SK-N-MC (cell line): Measurements from ENCODE around the gene TMSB10.

Experiments used
- DNase-seq: peaks from one replicate; pipeline ENCODE4 v3.0.0-alpha.2; 2011; ENCODE audit warnings: low read depth, low spot score
- H3K27ac ChIP-seq: fragments of 200-600 bp; sonication (generic); 2 replicates; pipeline ENCODE4 v1.5.1; 2016; ENCODE audit warnings: mixed run types
- H3K36me3 ChIP-seq: fragments of 200-600 bp; sonication (generic); 2 replicates; pipeline ENCODE4 v1.6.1; 2017; ENCODE audit warnings: antibody characterized with exemption, low read length, mixed read lengths; ENCODE audit not compliant: insufficient read depth
- H3K4me3 ChIP-seq: fragments of 200-600 bp; sonication (generic); 2 replicates; pipeline ENCODE4 v1.5.1; 2016
- H3K9ac ChIP-seq: fragments of 200-600 bp; sonication (generic); 2 replicates; pipeline ENCODE4 v1.8.0; 2017; ENCODE audit warnings: mixed run types, mixed read lengths; ENCODE audit not compliant: insufficient read length
- H3K9me3 ChIP-seq: fragments of 200-600 bp; sonication (generic); 2 replicates; pipeline ENCODE4 v1.6.1; 2017; ENCODE audit warnings: low read depth, mild to moderate bottlenecking, antibody characterized with exemption, low read length, moderate library complexity, mixed read lengths
- EZH2 ChIP-seq: fragments of 200-600 bp; sonication (generic); IDR thresholded peaks from one replicate; pipeline ENCODE4 v1.6.1; 2017; ENCODE audit warnings: antibody characterized with exemption
- FOXP2 ChIP-seq: optimal IDR thresholded peaks from 2 replicates; pipeline ENCODE3; 2011; ENCODE audit warnings: mild to moderate bottlenecking, moderate library complexity; ENCODE audit not compliant: insufficient read depth; ENCODE audit errors: extremely low read length, control extremely low read depth
- POLR2AphosphoS5 ChIP-seq: IDR thresholded peaks from 2 replicates; pipeline ENCODE4 v1.6.1; 2012; ENCODE audit warnings: mild to moderate bottlenecking, low read depth, low read length, borderline replicate concordance

TMSB10 gene

DNA sequence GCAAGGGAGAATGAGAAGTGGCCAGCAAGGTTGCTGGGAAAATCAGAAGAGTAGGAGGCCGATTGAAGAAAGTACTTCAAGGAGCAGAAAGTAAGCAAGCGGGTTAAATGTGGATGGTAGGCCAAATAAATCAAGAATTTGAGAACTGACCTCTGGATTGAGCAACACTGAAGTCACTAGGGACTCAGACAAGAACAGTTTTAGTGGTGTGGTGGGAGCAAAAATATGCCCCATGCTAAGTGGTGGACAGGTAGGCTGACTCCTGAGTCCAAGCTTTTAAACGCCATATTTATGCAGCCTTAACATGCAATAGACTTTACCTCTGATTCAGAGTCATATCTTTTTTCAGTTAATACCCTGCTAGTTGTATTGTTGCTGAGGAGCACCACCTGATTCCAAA, 29.1 kb upstream of the TMSB10 start:
- Histone ChIP-seq H3K9me3 (no peaks in the 10 kb centered on the region), H3K9ac (no peak overlapping the region), H3K36me3 (no peaks in the 10 kb centered on the region), H3K4me3 (no peak overlapping the region), H3K27ac (no peak overlapping the region)
- no peak for DNase-seq
- TF ChIP-seq POLR2AphosphoS5 (no peak), EZH2 (no peak), FOXP2 (no peak)

DNA sequence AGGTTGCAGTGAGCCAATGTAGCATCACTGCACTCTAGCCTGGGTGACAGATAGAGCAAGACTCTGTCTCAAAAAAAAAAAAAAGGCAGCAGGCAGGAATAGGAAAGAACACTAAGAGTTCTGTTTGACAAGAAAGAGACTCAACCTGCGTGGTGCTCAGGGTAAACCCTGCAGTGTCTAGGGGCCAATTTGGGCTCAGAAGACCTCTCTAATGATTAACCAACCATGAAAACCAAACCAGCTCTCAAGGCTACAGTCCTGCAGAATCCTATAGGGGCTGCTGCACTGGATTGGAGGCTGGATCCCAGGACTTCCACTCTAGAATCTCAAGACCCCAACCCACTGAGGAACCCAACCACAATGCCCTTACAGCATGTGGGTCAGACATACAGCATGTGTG, 27.0 kb upstream of the TMSB10 start:
- Histone ChIP-seq H3K4me3 (no peak overlapping the region), H3K27ac (no peak overlapping the region), H3K9me3 (no peaks in the 10 kb centered on the region), H3K36me3 (no peaks in the 10 kb centered on the region), H3K9ac (no peak overlapping the region)
- TF ChIP-seq FOXP2 = no peak
- no peak for DNase-seq

- TF ChIP-seq EZH2 (no peak), FOXP2 (no peak), POLR2AphosphoS5 (no peak)
- Histone ChIP-seq H3K36me3 (no peaks in the 10 kb centered on the region), H3K9me3 (no peaks in the 10 kb centered on the region), H3K4me3 (no peak overlapping the region), H3K9ac (no peak overlapping the region), H3K27ac (no peak overlapping the region)
- no peak for DNase-seq
Observed at GRCh38 chr2:84878896-84879583, 26.4 kb upstream of the TMSB10 start.

DNA sequence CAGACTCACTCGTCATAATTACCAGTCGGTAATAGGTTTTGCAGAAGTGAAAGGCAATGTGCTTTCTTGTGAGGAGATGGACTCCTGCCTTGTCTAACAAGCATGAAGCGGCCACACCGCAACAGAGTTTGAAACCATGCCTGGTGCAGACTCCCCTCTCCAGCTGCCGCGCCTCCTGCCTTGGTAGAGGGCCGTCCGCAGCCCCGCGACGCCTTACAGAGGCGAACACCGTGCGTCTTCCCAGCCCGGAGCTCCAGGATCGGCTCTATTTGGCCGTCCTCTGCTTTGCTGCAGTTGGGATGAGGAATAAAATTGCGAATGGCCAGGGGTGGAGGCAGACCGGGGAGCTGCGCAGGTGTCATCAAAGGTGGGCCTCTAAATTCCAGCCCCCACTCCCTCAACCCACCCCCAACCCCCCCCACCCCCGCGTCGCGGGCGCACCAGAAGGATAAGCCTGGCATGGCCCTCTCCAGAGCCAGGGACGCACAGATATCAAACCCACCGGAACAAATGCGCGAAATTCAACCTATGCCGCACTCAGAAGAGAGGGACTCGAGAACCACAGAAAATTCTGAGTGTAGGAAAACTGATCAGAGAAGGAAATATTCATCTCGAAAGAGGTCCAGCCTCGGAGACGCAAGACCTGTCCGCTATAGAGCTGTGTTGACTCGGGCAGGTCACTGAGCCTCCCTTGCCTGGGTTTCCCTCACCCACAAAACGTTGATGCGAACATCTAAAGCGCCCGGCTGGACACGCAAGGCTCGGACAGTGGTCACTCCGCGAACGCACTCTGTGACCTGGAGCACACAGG, 25.7 kb upstream of the TMSB10 start:
- H3K9me3 ChIP-seq = no peaks in the 10 kb centered on the region
- no peaks in the 10 kb centered on the region for H3K36me3 ChIP-seq
- no peak for DNase-seq
- TF ChIP-seq EZH2 (no peak), POLR2AphosphoS5 (no peak), FOXP2 (no peak)
- H3K27ac ChIP-seq = no peak overlapping the region
- no peak overlapping the region for H3K9ac ChIP-seq
- H3K4me3 ChIP-seq = no peak overlapping the region

- no peak overlapping the region for H3K9ac ChIP-seq
- H3K27ac ChIP-seq = no peak overlapping the region
- no peaks in the 10 kb centered on the region for H3K36me3 ChIP-seq
- TF ChIP-seq FOXP2 (no peak), EZH2 (no peak), POLR2AphosphoS5 (no peak)
- H3K4me3 ChIP-seq = peak overlapping the region; percentile 71
- DNase-seq = no peak
- no peaks in the 10 kb centered on the region for H3K9me3 ChIP-seq
Observed at GRCh38 chr2:84880395-84880644, 25.1 kb upstream of the TMSB10 start.

GRCh38 chr2:84880645-84881521, 24.6 kb upstream of the TMSB10 start, which contains the start of gene TRABD2A:
Gene TRABD2A, minus strand, starts transcription at chr2:84881084. Its CDS starts 45 bp downstream, at chr2:84881039.
- no peak within 1 kb of the TSS for H3K27ac ChIP-seq
- TF ChIP-seq FOXP2 (no peak), EZH2 (peak; percentile 99), POLR2AphosphoS5 (no peak)
- no peaks in the 10 kb centered on the region for H3K36me3 ChIP-seq
- peak within 1 kb of the TSS; percentile 71 for H3K4me3 ChIP-seq
- no peaks in the 10 kb centered on the region for H3K9me3 ChIP-seq
- no peak for DNase-seq
- H3K9ac ChIP-seq = no peak within 1 kb of the TSS

- H3K4me3 ChIP-seq = peak overlapping the region; percentile 71
- H3K9me3 ChIP-seq = no peaks in the 10 kb centered on the region
- no peak overlapping the region for H3K9ac ChIP-seq
- H3K36me3 ChIP-seq = no peaks in the 10 kb centered on the region
- TF ChIP-seq POLR2AphosphoS5 (no peak), EZH2 (no peak), FOXP2 (no peak)
- H3K27ac ChIP-seq = no peak overlapping the region
- no peak for DNase-seq
Observed at GRCh38 chr2:84881581-84882413, 23.7 kb upstream of the TMSB10 start.

GRCh38 chr2:84882414-84882738, 23.1 kb upstream of the TMSB10 start:
- no peak overlapping the region for H3K9ac ChIP-seq
- H3K9me3 ChIP-seq = no peaks in the 10 kb centered on the region
- no peak for DNase-seq
- H3K27ac ChIP-seq = no peak overlapping the region
- H3K36me3 ChIP-seq = no peaks in the 10 kb centered on the region
- no peak for TF ChIP-seq FOXP2
- TF ChIP-seq POLR2AphosphoS5 = no peak
- no peak for TF ChIP-seq EZH2
- peak overlapping the region; percentile 71; the same call in 1 of the 2 replicates for H3K4me3 ChIP-seq
